ENCODE measurements around the gene IGF1R.
"Not testable (repeated sequence)": the region's sequence is repeated elsewhere in the genome, so short reads cannot be mapped to it uniquely, and the experiment has no call there.

Gene IGF1R

DNA sequence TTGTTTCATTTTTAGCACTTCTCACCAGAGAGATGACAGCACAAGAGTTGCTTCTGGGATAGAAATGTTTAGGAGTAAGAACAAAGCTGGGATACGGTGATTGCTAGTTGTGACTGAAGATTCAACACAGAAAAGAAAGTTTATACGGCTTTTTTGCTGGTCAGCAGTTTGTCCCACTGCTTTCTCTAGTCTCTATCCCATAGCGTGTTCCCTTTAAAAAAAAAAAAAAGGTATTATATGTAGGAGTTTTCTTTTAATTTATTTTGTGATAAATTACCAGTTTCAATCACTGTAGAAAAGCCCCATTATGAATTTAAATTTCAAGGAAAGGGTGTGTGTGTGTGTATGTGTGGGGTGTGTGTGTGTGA is 311.3 kb downstream of the IGF1R start:
- DNase-seq (ENCODE audit: low read depth in 2 of 2), result no peak

- no peak for DNase-seq (ENCODE audit: low read depth in 2 of 2)
These were observed 312.3 kb downstream of the IGF1R start for GRCh38 chr15:98960555-98961050.

GRCh38 chr15:98963444-98963843 is 315.1 kb downstream of the IGF1R start:
- DNase-seq (ENCODE audit: low read depth in 2 of 2), result no peak

DNA sequence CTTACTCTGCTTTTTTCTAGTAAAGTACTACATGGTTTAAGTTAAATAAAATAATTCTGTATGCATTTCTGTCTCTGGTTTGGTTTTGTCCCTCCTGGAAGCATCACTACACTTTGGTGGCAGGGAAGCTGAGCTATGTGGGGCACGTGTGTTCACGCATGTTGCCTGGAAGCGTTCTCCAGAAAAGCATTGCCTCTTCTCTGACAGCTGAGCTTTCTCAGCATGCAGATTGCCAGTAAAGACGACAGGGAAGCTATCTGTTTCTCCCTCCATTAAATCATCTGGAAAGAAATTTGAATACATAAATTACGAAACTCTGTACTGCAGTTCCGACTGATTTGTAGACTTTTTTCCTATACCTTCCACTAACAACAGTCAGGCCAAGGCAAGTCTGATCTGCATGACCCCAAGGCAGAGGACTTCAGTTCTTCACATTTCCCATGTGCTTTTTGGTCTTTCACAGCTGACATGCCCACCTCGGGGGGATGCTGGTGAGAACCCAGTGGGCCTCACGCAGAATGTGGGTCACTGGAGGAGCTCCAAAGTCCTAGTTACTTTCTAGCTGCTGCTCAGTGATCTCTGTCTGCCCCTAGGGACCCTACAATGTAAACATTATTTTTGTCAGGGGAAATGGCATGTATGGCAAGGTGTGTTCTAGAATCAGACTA is 316.3 kb downstream of the IGF1R start:
- no peak for DNase-seq (ENCODE audit: low read depth in 2 of 2)

- not testable (repeated sequence) for DNase-seq (ENCODE audit: low read depth in 2 of 2)
These were observed 316.8 kb downstream of the IGF1R start for GRCh38 chr15:98965134-98965491.

DNA sequence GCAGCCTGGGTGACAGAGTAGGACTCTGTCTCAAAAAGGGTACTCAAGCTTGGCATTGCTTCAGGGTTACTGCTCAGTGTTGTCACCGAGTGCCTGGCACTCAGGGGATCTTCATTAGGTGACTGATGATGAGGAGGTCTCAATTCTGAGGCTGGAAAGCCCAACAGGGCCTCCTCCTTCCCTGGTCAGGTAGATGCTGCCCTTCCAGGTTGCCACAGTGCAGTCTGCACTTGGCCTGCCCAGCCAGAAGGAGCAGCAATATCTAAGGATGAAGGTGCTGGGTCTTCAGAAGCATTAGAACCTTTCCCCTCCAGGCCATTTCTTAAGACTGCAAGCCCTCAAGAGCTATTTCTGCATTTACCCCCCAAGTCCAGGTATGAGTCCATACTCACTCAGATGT is 317.3 kb downstream of the IGF1R start:
- no peak for DNase-seq (ENCODE audit: low read depth in 2 of 2)

GRCh38 chr15:98966091-98966787 is 317.9 kb downstream of the IGF1R start:
- DNase-seq (ENCODE audit: low read depth in 2 of 2), result no peak

GRCh38 chr15:98967096-98967495 is 318.8 kb downstream of the IGF1R start:
- DNase-seq (ENCODE audit: low read depth in 2 of 2), result no peak

DNA sequence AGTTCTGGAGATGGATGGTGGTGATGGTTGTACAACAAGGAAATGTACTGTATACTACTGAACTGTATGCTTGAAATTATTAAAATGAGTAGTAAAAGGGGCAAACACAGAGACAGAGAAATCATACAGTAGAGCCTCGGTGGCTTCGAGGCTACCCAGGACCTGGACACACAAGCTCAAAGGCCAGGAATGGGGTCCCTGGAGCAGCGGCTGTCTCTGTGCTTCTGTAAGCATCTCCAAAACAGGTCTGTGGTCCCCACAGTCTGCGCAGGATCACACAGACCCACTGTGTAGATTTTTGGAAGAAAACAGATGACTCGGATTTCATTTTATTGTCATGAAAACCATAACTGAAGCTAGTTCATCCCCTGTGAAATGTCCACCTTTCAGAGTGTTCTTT is 319.6 kb downstream of the IGF1R start:
- no peak for DNase-seq (ENCODE audit: low read depth in 2 of 2)

- DNase-seq (ENCODE audit: low read depth in 2 of 2), result no peak
These were observed 320.2 kb downstream of the IGF1R start for GRCh38 chr15:98968576-98968975.

DNA sequence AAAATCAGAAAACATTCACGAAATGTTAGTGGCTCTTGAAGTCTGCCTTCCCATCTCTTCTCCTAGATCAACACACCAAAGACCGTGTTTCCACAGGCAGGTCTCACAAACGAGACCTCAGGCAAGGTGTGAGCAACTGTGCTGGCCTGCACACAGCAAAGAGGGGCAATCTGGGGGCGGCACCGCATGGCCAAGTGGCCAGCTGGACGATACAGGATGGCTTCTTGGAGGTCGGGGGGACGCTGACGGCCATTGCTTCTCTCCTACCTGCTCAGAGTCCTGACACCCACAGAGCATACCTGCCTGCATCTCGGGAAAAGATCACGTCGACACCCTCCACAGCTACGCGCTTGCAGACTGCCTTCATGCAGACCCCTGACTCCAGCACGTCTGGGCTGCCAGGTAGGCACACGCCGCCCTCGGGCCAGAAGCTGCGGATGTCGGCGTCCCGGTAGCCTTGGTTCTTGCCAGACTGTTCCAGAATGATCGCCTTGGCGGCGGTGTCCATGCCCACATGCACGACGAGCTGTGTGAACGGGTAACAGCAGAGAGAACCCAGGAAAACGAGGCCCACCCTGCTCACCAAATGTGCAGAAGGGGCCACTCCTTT is 320.9 kb downstream of the IGF1R start:
- no peak for DNase-seq (ENCODE audit: low read depth in 2 of 2)

DNA sequence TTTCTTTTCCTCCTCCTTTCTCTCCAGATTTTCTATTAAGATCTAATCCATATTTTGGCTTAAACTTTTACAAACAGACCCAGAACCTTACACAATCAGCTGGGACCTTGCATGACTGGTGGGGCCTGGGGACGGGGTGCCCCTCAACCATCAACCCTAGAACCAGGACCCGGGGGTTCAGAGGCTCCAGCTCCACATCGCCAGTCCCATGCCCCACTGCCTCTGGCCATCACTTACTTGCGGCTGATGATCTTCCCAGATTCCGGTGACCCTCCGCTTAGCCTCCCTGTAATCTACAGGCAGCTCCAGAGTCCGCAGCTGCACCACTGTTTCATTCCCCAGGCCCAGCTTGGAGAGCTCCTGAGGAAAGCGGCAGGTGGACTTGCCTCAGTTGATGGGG is 322.5 kb downstream of the IGF1R start:
- no peak for DNase-seq (ENCODE audit: low read depth in 2 of 2)

DNA sequence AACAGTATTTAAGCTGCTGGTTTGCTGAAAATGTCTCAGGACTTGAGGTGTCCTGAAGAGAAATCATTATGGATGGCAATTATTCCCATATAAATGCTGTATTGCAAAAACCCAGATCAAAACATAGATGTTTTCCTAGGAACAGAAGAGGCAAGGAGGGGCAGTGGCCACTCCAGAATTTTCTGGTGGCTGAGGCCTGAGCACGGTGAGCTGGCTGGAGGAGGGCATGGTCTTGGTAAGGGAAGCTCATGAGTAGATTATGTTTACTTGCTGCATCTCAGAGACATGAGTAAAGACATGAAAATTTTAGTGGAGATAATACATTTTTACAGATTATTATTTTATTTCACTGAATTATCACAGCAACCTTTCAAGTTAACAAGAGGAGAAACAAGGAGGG is 328.2 kb downstream of the IGF1R start:
- DNase-seq (ENCODE audit: low read depth in 2 of 2), result no peak

- no peak for DNase-seq (ENCODE audit: low read depth in 2 of 2)
These were observed 329.1 kb downstream of the IGF1R start for GRCh38 chr15:98977441-98977840.

DNA sequence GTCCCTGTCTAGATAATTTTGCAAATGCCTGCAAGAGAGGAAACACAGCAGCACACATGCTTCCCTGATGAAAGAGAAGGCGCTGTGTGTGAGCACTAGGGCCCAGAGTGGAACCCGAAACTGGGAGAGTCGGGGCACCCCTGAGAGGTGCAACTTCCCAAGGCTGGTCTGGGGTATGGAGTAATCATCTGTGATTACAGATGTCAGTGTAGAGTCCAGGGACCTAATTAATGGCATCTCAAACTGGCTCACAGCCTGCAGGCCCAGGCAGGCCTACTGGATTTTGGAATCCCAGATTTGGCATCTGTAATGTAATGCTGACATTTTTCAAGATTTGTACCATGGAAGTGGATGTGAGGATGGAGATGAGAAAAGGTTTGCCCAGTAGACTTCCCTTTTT is 329.8 kb downstream of the IGF1R start:
- no peak for DNase-seq (ENCODE audit: low read depth in 2 of 2)

DNA sequence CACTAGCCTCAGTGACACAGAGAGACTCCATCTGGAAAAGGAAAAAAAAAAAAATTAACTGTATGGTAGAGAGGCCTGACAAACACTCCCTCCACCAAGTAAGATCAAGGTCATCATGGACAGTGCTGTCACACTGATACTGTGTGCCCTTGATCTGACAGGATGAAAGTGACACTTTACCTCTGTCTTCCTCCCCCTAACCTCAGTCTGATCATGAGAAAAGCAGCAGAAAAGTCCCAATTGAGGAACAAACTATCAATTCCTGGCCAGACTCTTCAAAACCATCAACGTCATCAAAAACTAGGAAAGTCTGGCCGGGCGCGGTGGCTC is 332.5 kb downstream of the IGF1R start:
- DNase-seq (ENCODE audit: low read depth in 2 of 2), result no peak

- DNase-seq (ENCODE audit: low read depth in 2 of 2), result no peak
These were observed 333.7 kb downstream of the IGF1R start for GRCh38 chr15:98981851-98982722.

DNA sequence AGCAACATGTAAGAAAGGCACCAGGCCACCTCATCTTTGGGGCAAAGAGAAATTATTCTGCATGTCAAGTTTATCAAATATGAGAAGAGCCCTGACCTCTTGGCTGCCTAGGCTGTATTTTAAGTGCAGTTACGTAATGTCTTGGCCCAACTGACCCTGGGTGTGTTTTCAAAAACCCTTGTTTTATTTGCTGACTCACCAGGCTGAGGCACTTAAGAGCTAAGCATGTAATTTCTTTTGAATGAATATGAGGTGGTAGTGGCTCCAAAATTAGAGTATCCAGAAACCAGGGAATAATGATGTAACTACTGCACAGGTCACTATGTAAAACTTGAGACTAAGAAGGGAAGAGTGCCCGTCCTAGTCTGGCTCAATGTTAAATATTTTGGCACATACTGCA is 335.0 kb downstream of the IGF1R start:
- DNase-seq (ENCODE audit: low read depth in 2 of 2), result no peak

- DNase-seq (ENCODE audit: low read depth in 2 of 2), result no peak
These were observed 337.9 kb downstream of the IGF1R start for GRCh38 chr15:98986281-98986680.

GRCh38 chr15:98994892-98995291 is 346.6 kb downstream of the IGF1R start:
- no peak for DNase-seq (ENCODE audit: low read depth in 2 of 2)

DNA sequence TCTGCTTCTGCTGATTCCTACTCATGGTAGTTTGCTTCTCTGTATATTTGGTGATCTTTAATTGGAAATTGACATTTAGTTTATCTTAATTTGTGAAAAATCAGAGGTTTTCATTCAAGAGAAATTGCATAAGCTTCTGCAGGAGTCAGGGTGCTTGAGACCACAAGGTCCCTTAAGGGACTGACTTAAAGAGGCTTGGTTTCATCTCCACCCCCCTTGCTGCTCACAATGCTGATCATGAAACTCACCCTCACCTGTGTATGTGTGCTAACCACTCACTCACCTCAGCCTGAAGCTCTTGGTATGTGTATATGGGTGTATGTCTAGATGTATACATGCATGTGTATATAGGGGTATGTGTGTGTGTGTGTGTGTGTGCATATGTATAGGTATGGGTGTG is 347.8 kb downstream of the IGF1R start:
- DNase-seq (ENCODE audit: low read depth in 2 of 2), result no peak

GRCh38 chr15:98996624-98997023 is 348.3 kb downstream of the IGF1R start:
- no peak for DNase-seq (ENCODE audit: low read depth in 2 of 2)

Data from stimulated activated CD4-positive, alpha-beta T cell treated with anti-CD3 and anti-CD28 coated beads, Interleukin-1b, Interleukin-23, amount 100 ng/mL, for 1 hour (primary cell).